Suprapubic skin (tissue), 4 donors: ENCODE measurements around the gene ADD2.

Source experiments
- EP300 ChIP-seq: sonication (generic); formaldehyde crosslinking; IDR thresholded peaks from one replicate; pipeline ENCODE4 v1.6.1; 2017; ENCODE audit warnings: antibody characterized with exemption
- POLR2A ChIP-seq, 2 donors: fragments of 450-650 bp; IDR thresholded peaks; one replicate each; pipeline ENCODE4 v1.6.1; 2017; ENCODE audit warnings: antibody characterized with exemption in 2 of 2, mild to moderate bottlenecking in 2 of 2, moderate library complexity in 2 of 2
- POLR2AphosphoS5 ChIP-seq, 3 donors: sonication (generic); formaldehyde crosslinking; IDR thresholded peaks; one replicate each; pipeline ENCODE4 v1.6.1; 2017; ENCODE audit warnings: antibody characterized with exemption in 3 of 3
- TF ChIP-seq, protein P1 (sequence below), 2 donors: fragments of 200-600 bp in 1 of 2; fragments of 450-650 bp in 1 of 2; sonication (generic) in 1 of 2; IDR thresholded peaks; one replicate each; pipeline ENCODE4 v1.5.1; 2016 to 2019; ENCODE audit warnings: antibody characterized with exemption in 2 of 2, mild to moderate bottlenecking in 1 of 2, moderate library complexity in 1 of 2

- TF ChIP-seq, protein P1, sequence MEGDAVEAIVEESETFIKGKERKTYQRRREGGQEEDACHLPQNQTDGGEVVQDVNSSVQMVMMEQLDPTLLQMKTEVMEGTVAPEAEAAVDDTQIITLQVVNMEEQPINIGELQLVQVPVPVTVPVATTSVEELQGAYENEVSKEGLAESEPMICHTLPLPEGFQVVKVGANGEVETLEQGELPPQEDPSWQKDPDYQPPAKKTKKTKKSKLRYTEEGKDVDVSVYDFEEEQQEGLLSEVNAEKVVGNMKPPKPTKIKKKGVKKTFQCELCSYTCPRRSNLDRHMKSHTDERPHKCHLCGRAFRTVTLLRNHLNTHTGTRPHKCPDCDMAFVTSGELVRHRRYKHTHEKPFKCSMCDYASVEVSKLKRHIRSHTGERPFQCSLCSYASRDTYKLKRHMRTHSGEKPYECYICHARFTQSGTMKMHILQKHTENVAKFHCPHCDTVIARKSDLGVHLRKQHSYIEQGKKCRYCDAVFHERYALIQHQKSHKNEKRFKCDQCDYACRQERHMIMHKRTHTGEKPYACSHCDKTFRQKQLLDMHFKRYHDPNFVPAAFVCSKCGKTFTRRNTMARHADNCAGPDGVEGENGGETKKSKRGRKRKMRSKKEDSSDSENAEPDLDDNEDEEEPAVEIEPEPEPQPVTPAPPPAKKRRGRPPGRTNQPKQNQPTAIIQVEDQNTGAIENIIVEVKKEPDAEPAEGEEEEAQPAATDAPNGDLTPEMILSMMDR (IDR thresholded peaks at IDR 0.05), result no peak
- TF ChIP-seq POLR2A (IDR thresholded peaks at IDR 0.05) (no peak), EP300 (no peak), POLR2AphosphoS5 (IDR thresholded peaks at IDR 0.05) (no peak)
Measured at GRCh38 chr2:70641263-70641784, 126.7 kb downstream of the ADD2 start.
